NCI-H2171 treated with DMSO at 0.1 percent for 48 hours (cell line): ENCODE data around the gene FIGN.

Experiments
- DNase-seq: peaks from one replicate; lab custom pipeline; 2025; lab: John Stamatoyannopoulos, UW

The FIGN gene

GRCh38 chr2:163611557-163611906 lies 124.3 kb downstream of the FIGN start:
- no peak for DNase-seq

DNA sequence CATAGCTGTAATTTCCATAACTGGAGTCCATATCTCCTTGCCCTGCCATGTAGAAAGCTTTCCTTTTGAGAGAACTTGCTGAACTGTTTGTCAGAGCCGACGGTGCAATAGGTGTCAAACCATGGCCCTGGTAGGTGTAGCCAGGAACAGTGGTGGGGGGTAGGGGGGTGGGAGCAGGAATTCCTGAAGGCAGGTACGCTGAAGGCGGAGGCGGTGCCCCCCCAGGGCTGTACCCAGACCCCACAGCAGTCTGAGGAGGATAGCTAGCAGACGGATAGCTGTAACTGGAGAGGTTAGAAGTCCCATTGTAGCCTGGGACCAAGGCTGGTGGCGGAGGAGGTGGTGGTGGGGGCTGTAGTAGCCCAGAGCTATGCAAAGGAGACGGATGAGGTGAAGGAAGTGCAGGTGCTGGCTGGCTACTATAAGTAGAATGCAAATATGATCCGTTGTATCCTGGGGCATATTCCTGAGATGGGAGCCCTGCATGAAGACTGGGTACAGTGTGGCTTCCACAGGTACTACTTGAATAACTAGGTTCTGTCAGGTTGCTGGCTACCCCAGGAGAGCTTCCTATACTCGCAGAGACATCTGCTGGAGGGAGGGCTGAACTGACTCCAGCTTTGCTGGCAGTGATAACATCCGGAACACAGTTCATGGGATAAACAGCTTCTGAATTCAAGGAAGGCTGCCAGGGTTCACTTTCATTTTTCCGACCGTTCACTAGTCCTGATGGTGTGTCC lies 124.8 kb downstream of the FIGN start:
- DNase-seq, result no peak

DNA sequence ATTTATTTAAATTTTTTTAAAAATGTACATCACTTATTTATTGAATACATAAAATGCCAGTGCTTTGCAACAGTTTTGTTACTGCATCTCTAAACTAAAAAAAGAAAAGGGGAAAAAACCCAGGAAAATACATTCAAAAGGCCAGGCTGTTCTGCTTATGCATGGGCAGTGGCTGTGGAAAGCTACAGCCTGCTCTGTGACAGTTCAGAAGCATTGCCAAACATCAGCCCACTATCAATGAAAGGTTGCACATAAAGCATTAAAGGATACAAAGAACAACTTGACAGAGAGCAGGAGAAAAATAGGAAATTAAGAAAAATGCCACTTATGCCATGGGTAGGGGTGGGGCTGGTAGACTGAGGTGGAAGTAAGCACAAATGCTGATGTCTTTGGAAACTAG lies 128.2 kb downstream of the FIGN start:
- DNase-seq, result no peak

DNA sequence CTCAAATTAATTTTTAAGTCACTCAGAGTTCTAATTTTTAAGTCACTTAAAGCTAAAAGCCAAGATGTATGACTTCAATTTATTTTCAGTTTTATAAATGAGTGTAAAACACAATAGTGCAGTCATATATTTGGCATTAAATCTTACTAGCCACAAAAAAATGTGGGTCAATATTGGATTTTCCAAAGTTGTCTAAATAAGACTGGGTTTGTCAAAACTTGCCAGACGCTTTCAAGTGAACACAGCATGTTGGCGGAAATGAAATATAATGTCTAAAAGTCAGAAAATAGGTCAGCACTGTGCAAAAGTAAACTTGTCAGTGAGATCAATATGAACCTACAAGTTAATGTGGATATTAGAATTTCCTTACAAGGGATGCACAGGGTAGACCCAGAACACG lies 128.9 kb downstream of the FIGN start:
- no peak for DNase-seq

DNA sequence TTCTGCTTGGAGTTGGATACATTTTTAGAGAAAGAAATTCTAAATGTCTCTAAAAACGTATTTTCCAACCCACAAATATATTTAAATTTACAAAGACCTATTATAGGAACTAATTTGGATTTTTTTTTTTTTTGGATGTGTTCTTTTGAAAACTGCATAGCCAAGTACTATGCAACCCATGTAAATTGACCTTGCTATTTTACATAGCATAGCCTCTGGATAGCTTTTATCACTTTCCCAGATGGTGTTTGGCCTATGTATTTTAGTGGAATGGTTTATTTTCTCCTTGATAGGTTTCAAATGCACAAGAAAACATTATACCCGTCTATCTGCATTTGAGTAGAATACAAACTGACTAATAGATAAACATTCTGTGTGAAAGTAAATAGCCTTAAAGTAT lies 130.0 kb downstream of the FIGN start:
- DNase-seq, result no peak

- DNase-seq, result no peak
Observed at GRCh38 chr2:163604941-163605555, 130.8 kb downstream of the FIGN start.

DNA sequence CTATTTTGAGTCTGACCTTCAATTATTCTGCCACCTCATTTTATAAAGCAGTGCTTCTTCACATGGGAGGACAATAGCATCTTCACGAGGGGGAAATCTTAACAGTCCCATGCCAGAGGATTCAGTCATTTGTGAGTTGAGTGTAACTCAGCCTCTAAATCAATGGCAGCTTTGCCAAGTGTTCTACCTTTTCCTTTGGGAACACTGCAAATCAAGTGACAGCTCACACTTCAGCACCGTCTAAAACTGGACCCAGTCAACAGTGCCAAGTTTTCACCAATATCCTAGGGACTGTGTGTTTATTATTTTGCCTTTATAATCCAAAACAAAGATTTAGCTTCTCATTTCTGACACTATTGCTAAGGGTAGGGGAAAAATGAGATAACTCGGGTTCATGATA lies 133.6 kb downstream of the FIGN start:
- no peak for DNase-seq

DNA sequence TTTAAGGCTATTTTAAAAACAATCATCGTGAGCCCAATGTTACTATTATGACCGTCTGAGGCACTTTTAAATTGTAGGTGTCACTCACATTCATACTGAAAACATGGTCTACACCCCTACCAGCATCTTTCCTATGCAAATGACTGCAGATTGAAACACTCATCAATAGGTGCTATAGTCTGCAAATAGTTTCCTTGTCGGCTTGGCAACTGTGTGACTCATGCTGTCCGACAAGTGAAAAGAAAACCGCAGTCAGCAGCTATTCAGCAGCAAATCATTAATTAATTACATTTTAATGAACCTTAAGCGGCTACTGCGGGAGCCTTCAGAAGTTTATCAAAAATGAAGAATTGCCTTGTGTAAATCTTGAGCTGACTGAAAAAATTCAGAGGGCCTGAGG lies 134.4 kb downstream of the FIGN start:
- DNase-seq, result no peak

GRCh38 chr2:163600801-163601200 lies 135.0 kb downstream of the FIGN start:
- no peak for DNase-seq

DNA sequence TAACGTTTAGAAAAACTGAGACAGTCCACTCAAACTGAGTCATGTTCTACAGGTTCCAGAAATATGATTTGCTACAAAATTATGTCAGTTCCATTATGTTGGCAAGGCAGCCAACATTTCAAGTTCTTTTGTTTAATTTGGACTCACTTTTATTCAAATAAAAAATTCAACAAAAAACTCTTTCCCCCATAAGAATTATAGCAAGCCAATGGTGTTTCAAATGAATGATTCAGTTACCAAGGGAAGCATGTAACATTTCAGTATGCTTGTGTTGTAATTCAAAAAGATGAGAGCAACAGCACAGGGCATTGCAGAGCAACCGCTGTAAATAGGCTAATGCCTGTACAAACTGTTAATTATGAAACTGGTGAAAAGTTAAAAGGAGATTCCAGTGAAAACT lies 140.8 kb downstream of the FIGN start:
- DNase-seq, result no peak

DNA sequence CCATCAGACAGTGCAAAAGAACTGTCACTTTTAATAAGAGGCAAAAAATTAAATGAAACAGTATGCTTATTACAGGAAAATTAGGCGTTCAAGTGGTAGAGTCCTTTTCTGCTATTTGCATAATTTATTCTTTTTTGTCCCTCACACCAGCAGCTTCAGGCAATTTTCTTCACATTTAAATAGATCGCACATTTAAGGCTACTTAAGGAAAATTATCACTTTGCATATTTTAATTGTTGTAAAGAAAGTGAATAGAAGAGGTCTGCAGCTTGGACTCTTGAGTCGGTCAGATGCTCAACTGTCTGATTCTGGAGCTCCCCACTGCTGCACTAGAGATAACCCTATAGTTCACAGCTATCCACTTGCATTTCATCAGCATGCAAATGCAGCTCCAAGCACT lies 141.3 kb downstream of the FIGN start:
- DNase-seq, result no peak

DNA sequence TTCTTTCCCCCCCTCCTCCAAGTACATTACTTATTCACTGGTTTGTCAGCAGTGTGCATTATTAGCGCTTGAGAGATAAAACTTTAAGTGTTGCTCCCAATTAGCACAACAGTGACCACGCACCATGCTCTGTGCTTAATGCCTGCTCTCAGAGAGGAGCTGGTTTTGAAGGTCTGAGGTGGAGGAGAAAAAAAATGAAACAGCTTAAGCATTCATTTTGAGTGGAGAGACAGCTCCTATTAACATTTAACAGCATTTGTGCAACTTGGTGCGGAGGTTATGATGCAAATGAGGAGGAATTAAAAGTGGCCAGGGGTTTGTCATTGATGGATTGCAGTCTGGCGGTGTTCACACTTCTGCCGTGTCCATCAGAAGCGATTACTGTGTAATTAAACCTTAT lies 141.8 kb downstream of the FIGN start:
- DNase-seq, result no peak

DNA sequence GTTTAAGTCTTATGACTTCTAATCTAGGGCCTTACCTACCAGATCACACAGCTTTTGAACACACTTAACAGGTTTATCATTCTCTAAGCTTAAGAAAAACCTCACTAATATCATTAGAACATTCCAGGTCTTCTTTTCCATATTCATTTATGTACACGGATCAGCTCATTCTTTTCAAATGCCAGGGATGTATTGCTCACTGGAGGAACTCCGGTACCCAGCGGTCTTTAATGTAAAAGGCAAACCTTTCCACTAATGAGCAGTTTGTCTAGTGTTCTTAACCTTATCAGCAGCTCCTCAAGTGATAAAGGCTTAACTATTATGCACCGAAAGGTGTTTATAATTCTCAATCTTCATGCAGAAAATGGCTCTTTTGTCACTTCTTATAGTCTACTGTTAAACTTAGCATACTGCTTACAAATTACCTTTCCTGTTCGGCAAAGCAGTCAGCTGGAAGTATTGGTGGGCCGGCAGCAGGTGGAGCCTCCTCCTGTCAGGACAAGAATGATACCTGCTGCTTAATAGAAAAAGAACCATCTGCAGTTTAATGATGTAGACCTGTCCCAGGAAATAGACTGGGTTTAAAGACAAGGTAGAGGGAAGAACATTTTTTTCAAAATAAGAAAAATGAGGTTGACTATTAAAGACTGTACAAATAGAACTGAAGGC lies 142.7 kb downstream of the FIGN start:
- no peak for DNase-seq

DNA sequence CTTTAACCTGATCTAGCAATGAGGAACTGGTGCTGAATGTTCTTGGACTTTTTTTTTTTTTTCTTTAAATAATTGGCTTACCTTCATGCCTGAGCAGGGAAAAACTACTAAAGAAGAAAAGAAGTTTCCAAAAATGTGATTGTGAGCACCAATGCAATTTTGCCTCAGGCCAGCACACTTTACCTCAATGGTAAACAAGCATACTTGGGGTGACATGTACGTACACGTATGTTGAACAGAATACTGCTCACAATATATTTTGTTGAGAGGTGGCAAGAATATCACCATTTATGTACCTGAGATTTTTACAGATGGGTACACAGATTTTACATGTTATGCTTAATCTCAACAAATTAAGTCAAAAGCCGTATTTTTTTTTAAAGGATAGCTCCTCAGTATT lies 144.3 kb downstream of the FIGN start:
- DNase-seq, result no peak

DNA sequence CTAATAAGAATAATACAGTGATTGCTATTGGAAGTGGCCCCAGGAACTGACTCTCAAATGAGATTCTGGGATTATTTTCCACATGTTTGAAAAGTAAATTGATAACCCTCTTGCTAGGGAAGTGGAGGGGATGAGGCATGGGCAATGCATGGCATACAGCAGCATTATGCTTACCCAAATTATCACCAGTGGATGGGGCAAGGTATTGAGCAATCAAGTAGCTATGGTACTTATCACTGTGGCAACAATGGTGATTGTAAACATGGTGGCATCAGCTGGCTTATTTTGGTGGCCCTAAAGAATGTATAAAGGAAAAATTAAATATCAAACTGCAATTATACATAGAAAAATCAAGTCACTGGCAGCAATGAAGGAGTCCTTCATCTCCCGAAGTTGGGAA lies 155.1 kb downstream of the FIGN start:
- DNase-seq, result no peak

DNA sequence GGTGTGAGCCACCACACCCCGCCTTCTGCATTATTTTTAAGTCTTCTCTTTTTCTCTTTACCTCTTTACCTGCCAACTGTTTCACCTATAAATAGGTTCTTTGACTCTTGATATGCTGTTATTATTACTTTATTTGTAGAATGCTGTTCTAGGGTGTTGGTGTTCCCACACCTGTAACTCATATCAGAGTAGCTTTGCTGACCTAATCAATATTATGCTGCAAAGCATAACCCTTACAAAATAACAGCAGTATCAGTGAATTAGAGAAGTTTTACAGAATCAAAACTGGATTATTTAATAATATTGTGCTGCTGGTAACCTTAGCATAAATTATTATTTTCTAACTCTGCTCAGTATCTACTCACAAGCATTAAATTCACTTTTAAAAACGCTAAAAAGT lies 161.5 kb downstream of the FIGN start:
- no peak for DNase-seq

GRCh38 chr2:163573652-163574051 lies 162.2 kb downstream of the FIGN start:
- no peak for DNase-seq

DNA sequence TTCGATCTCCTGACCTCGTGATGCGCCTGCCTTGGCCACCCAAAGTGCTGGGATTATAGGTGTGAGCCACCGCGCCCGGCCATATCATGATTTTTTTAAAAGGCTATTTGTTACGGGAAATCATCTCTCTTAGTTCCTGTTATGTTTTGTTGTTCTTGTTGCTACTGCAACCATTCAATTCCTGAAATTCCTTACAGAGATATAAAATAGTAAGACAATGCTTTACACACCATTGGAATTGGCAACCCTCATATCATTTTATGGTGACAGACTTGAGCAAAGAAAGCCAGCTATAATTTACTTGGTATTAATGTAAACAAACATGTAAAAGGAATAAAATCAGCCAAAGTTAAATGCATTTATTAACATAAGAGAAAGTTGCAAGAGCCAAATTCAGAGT lies 163.0 kb downstream of the FIGN start:
- no peak for DNase-seq

DNA sequence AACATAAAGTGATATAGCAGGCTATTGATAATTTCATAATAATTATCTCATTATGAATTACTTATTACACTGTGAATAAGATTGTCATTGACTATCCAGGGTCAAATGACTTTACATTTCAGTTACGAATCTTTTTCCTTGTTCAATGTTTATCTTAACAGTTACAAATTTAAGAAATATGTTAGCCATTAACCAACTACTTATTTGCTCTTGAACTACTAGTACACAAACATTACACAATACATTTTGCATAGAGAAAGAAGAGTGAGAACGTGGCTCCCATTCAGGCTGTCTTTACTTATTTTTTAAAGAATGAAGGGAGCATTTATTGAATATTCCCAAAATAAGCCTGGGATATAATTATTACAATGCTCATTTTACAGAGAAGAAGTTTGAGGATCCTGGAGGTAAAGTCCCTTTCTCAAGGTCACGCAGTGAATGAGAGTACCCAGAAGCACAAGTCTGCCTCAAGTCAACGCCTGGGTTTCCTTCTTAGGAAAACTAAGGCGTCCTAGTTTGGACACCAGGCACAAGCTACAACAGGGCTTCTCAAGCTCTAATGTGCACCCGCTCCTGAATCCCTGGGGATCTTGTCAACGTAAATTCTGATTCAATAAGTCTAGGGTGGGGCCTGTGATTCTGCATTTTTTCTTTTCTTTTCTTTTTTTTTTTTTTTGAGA lies 164.2 kb downstream of the FIGN start:
- DNase-seq, result no peak

- no peak for DNase-seq
Observed at GRCh38 chr2:163570391-163570790, 165.4 kb downstream of the FIGN start.

- no peak for DNase-seq
Observed at GRCh38 chr2:163565192-163565591, 170.6 kb downstream of the FIGN start.

GRCh38 chr2:163564236-163564635 lies 171.6 kb downstream of the FIGN start:
- DNase-seq, result no peak

DNA sequence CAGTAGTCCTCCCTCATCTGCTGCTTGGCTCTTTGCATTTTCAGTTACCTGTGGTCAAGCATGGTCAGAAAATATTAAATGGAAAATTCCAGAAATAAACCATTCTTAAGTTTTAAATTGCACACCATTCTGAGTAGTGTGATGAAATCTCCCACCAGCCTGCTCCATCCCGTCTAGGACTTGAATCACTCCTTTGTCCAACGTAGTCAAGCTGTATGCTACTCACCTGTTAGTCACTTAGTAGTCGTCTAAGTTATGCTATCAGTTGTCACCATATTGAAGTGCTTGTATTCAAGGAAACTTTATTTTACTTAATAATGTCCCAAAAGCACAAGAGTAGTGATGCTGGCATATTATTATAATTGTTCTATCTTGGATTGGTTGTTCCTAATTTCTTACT lies 172.5 kb downstream of the FIGN start:
- DNase-seq, result no peak
